ENCODE results near the gene LRRC3.
"Not testable (repeated sequence)": the region's sequence is repeated elsewhere in the genome, so short reads cannot be mapped to it uniquely, and the experiment has no call there.

The LRRC3 gene

GRCh38 chr21:44478124-44478800 lies 23.0 kb downstream of the LRRC3 start:
- DNase-seq (ENCODE audit: low read depth, low spot score): no peak

- DNase-seq (ENCODE audit: low read depth, low spot score): no peak
Observed at GRCh38 chr21:44478801-44479167, 23.5 kb downstream of the LRRC3 start.

- DNase-seq (ENCODE audit: low read depth, low spot score): not testable (repeated sequence)
Observed at GRCh38 chr21:44479556-44480199, 24.4 kb downstream of the LRRC3 start.

- no peak for DNase-seq (ENCODE audit: low read depth, low spot score)
Observed at GRCh38 chr21:44480200-44481053, 25.1 kb downstream of the LRRC3 start.

DNA sequence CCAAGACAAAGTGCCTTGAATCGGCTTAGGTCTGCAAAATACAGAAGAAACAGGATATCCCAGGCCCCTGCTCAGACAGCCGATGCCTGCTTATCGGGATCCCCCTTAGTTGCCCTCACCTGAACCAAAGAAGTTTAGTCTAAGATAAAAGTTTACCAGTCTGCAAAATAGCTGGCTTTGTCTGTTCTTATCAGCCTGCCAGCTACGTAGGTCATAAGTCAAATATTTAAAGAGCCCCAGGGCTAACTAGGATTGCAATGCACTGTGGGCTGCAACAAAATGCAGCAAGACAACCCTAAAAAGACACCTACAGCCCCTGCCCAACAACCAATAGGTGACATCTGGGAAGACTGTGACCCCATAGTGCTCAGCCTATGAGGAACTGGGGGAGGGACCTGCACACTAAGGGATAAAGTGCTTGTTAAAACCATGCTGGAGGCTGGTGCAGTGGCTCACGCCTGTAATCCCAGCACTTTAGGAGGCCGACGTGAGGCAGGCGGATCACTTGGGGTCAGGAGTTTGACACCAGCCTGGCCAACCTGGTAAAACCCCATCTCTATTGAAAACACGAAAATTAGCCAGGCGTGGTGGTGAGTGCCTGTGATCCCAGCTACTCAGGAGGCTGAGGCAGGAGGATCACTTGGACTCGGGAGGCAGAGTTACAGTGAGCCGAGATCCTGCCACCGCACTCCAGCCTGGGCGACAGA lies 27.4 kb downstream of the LRRC3 start:
- DNase-seq (ENCODE audit: low read depth, low spot score): no peak

DNA sequence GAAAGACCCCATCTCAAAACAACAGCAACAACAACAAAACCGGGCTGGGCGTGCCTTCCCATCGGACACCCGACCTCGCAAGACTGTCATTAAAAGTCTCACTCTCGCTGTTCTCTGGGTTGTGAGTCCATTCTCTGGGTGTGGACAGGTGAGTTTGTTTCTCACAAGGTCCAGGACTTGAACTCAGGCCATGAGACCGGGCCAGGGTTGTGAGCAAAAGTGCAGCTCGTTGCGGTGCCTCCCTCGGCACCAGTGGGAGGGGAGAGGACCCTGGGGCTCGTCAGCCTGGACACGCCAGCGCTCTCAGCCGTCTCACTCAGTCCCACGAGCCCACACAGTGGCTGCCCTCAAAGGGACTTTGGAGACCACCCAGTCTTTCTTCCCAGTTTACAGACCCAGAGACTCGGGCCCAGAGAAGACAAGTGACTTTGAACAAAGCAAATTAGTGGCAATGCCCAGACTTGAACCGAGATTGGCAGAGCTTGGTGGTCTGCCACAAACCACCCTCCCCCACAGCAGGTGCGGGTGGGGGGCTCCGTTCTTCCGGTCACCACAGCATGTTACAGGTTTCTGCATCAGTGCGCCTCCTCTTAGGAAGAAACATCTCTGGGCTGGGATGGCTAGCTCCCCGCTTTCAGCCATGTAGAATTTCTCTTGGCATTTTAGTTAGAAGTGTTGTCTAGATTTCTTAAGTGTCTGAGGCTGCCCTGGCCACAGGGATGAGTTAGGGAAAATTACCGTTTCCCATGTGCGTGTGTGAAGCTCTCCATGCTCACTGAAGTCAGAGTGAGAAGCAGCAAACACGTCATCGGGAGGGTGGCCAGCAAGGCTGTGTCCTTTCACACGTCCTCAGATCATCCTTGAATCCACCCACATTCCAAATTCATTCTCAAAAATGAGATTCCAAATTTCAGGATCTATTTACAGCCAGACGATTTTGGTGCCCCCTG lies 28.3 kb downstream of the LRRC3 start:
- DNase-seq (ENCODE audit: low read depth, low spot score): no peak

DNA sequence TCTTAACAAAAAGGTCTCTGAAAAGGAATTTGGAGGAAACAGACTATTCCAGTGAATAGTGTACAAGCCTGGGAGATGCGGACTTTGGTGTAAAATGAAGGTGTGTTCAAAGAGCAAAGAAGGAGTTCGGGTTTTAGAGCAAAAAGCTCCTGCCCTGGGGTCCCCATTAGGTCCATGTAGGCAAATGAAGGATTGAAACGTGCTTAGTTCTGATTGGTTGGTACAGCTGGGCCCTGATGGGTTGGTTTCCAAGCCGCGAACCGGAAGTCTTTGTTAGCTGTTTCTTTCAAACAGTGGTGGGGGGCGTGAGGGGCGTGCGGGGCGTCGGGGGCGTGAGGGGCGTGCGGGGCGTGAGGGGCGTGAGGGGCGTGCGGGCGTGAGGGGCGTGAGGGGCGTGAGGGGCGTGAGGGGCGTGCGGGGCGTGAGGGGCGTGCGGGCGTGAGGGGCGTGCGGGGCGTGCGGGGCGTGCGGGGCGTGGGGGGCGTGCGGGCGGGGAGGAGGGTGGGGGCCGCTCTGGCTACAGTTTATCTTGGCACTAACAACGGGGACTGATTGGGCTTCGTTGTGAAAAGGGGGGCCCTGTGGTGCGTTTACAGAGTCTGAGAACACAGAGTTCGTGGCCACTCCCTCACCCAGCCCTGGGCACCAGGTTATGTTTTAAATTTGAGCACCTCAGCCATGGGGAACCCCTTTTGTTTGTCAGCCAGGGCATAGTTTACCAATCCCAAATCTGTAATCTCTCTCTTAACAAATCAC lies 29.4 kb downstream of the LRRC3 start:
- no peak for DNase-seq (ENCODE audit: low read depth, low spot score)

- peak; percentile 10 for DNase-seq (ENCODE audit: low read depth, low spot score)
Observed at GRCh38 chr21:44485254-44485793, 30.0 kb downstream of the LRRC3 start.

GRCh38 chr21:44485796-44486195 lies 30.5 kb downstream of the LRRC3 start:
- no peak for DNase-seq (ENCODE audit: low read depth, low spot score)

GRCh38 chr21:44486302-44486701 lies 31.0 kb downstream of the LRRC3 start:
- DNase-seq (ENCODE audit: low read depth, low spot score): no peak

DNA sequence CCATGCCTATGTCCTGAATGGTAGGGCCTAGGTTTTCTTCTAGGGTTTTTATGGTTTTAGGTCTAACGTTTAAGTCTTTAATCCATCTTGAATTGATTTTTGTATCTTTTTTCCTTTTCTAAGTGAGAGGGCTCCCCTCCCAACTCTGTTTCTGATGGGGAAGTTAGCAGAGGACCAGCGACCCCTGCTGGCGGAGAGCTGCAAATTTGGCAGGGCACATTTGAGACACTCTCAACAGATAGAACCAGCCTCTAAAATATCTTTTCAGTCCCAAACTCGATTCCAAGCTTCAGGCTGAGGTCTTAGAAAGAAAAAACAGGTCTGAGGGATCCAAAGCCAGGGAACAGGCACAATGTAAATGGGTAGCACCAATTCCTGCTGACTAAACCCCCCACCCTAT lies 32.5 kb downstream of the LRRC3 start:
- DNase-seq (ENCODE audit: low read depth, low spot score): no peak

GRCh38 chr21:44489962-44490361 lies 34.7 kb downstream of the LRRC3 start:
- no peak for DNase-seq (ENCODE audit: low read depth, low spot score)

GRCh38 chr21:44490405-44490804 lies 35.1 kb downstream of the LRRC3 start:
- DNase-seq (ENCODE audit: low read depth, low spot score): no peak

DNA sequence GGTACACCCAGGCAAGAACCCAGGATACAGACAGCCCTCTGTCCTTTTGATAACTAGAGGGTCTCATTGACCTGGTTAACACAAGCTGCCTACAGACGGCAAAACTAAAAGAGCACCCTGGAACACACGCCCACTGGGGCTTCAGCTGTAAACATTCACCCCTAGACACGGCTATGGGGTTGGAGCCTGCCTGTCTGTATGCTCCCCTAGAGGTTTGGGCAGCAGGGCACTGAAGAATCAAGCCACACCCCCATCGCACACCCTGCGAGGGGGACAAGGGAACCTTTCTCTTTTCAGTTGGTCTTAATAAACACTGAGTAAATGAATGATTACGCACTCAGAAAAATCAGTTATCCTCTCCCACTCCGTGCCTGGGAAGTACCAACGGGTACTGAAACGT lies 35.5 kb downstream of the LRRC3 start:
- DNase-seq (ENCODE audit: low read depth, low spot score): no peak

GRCh38 chr21:44492567-44493385 lies 37.5 kb downstream of the LRRC3 start:
- DNase-seq (ENCODE audit: low read depth, low spot score): no peak

GRCh38 chr21:44494418-44494817 lies 39.1 kb downstream of the LRRC3 start:
- DNase-seq (ENCODE audit: low read depth, low spot score): no peak

GRCh38 chr21:44494956-44495355 lies 39.6 kb downstream of the LRRC3 start:
- no peak for DNase-seq (ENCODE audit: low read depth, low spot score)

- DNase-seq (ENCODE audit: low read depth, low spot score): no peak
Observed at GRCh38 chr21:44495611-44496563, 40.6 kb downstream of the LRRC3 start.

Data from activated CD4-positive, CD25-positive, alpha-beta regulatory T cell treated with anti-CD3 and anti-CD28 coated beads, Interleukin-2, amount 50 U/mL, for 16 hours (primary cell).